ENCODE measurements around the gene OR4F6. TPM values are rescaled to one million over a fixed set of nuclear protein-coding genes. Genes with fewer than 3 reads are reported as not detected.

The OR4F6 gene
- total and polyA plus RNA-seq, 9 of the 15 experiments (the other 6 are each of a cell fraction or from before 2014, with no cell fraction given): not detected

DNA sequence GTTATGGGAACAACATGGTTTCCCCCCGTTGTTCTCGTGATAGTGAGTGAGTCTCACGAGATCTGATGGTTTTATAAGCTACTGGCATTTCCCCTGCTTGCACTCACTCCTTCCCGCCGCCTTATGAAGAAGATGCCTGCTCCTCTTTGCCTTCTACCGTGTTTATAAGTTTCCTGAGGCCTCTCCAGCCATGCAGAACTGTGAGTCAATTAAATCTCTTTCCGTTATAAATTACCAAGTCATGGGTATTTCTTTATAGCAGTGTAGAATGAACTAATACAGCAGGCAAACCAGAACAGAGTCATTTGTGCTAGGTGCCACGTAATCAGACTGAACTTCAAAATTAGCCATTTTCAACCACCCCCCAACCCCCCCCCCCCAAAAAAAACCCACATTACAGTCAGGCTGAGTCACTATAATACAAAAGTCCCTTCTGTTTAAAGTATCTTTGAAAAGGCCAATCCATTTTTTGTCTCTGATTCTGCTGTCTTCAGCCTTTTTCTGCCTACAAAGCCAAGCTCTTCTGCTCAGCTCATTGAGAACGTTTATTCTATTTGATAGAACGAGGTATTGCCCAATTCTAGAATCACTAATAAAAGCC, 4.1 kb downstream of the OR4F6 start:
- Histone ChIP-seq H3K79me2 (ENCODE audit: control insufficient read depth, insufficient read depth, low read length) (no peaks in the 10 kb centered on the region), H4K20me1 (replicated peaks; ENCODE audit: control insufficient read depth, insufficient read depth, low read length) (no peaks in the 10 kb centered on the region), H3K9me1 (ENCODE audit: control insufficient read depth, insufficient read depth, low read length) (no peaks in the 10 kb centered on the region), H3K9ac (ENCODE audit: insufficient read depth in 1 of 2, low read depth in 2 of 2, low read length in 2 of 2) (no peak overlapping the region), H2AFZ (ENCODE audit: low read depth, low read length) (no peak overlapping the region), H3K36me3 (ENCODE audit: control insufficient read depth, insufficient read depth, low read length) (no peaks in the 10 kb centered on the region), H3K4me3 (no peak overlapping the region), H3K9me3 (replicated peaks; ENCODE audit: control insufficient read depth, insufficient read depth, low read depth, low read length) (no peaks in the 10 kb centered on the region), H3K27ac (ENCODE audit: extremely low read depth, low read depth, low read length) (no peak overlapping the region), H3K4me1 (replicated peaks in 1 of 2; ENCODE audit: control insufficient read depth in 2 of 2, insufficient read depth in 2 of 2, low read length in 2 of 2) (no peaks in the 10 kb centered on the region), H3K4me2 (ENCODE audit: insufficient read depth, low read length) (no peak overlapping the region), H3K27me3 (ENCODE audit: control insufficient read depth in 2 of 2, insufficient read depth in 2 of 2, low read length in 2 of 2) (no peaks in the 10 kb centered on the region; a peak in 1 of 5 replicates)
- intact Hi-C loops (cut with micrococcal nuclease) (no loop called here), in situ Hi-C loops (cut with MboI) (no loop called here)
- ATAC-seq (no peak), FAIRE-seq (no peak), DNase-seq (ENCODE audit: extremely low read depth in 1 of 4, low spot score in 3 of 4) (no peak)
- 0% methylated on average over 10 of the region's 10 CpGs for WGBS (ENCODE audit: insufficient coverage, low coverage, missing lambda C conversion rate)
- ChIA-PET POLR2A (no interaction called here), CTCF (ENCODE audit: low intra/inter-chr PET ratio) (no interaction called here)
- TF ChIP-seq ZNF589 (CRISPR knock-in tag; IDR thresholded peaks at IDR 0.05; ENCODE audit: low read depth) (no peak), CHD2 (IDR thresholded peaks at IDR 0.05; ENCODE audit: low read depth, low read length) (peak; percentile 78)
- BruUV-seq (replicated peaks): no TSS peak

DNA sequence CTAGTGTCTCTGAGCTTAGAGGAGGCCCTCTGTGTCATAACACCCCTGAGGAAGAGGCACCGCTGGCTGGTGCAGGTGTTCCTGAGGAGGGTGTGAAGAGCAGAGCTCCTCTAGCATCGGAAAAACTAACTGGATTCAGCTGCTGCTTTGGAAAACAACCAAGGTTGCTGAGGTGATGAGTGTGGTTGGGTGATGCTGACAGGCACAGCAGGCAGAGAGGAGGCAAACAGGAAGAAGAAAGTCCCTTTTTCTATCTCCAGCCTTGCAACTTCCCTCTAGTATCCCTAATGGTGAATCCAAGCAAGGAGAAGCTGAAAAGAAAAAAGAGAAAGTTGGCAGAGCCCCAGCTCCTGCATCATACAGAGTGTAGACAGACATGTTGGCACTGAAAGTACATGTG, 4.9 kb downstream of the OR4F6 start:
- ChIA-PET POLR2A (no interaction called here), CTCF (ENCODE audit: low intra/inter-chr PET ratio) (no interaction called here)
- FAIRE-seq: no peak
- DNase-seq (ENCODE audit: extremely low read depth in 1 of 4, low spot score in 3 of 4): no peak
- in situ Hi-C loops (cut with MboI) (no loop called here), intact Hi-C loops (cut with micrococcal nuclease) (no loop called here)
- TF ChIP-seq RBM14 (IDR thresholded peaks at IDR 0.05; ENCODE audit: borderline replicate concordance, insufficient read depth, low read depth, low read length) (no peak), PCBP1 (IDR thresholded peaks at IDR 0.05; ENCODE audit: low read depth, low read length, poor library complexity, severe bottlenecking) (no peak)
- Histone ChIP-seq H3K9me3 (replicated peaks; ENCODE audit: control insufficient read depth, insufficient read depth, low read depth, low read length) (no peaks in the 10 kb centered on the region), H3K79me2 (ENCODE audit: control insufficient read depth, insufficient read depth, low read length) (no peaks in the 10 kb centered on the region), H3K36me3 (ENCODE audit: control insufficient read depth, insufficient read depth, low read length) (no peaks in the 10 kb centered on the region), H3K4me1 (replicated peaks in 1 of 2; ENCODE audit: control insufficient read depth in 2 of 2, insufficient read depth in 2 of 2, low read length in 2 of 2) (no peaks in the 10 kb centered on the region), H3K4me3 (no peak overlapping the region), H3K27me3 (ENCODE audit: control insufficient read depth in 2 of 2, insufficient read depth in 2 of 2, low read length in 2 of 2) (no peaks in the 10 kb centered on the region; a peak in 1 of 5 replicates), H3K27ac (ENCODE audit: extremely low read depth, low read depth, low read length) (no peak overlapping the region), H3K4me2 (ENCODE audit: insufficient read depth, low read length) (no peak overlapping the region), H3K9ac (ENCODE audit: insufficient read depth in 1 of 2, low read depth in 2 of 2, low read length in 2 of 2) (no peak overlapping the region), H2AFZ (ENCODE audit: low read depth, low read length) (no peak overlapping the region), H4K20me1 (replicated peaks; ENCODE audit: control insufficient read depth, insufficient read depth, low read length) (no peaks in the 10 kb centered on the region), H3K9me1 (ENCODE audit: control insufficient read depth, insufficient read depth, low read length) (no peaks in the 10 kb centered on the region)
- no TSS peak for BruUV-seq (replicated peaks)
- ATAC-seq: no peak
- 3% methylated on average over 2 of the region's 2 CpGs for WGBS (ENCODE audit: insufficient coverage, low coverage, missing lambda C conversion rate)
